ENCODE measurements around the gene CDH5.

DNA sequence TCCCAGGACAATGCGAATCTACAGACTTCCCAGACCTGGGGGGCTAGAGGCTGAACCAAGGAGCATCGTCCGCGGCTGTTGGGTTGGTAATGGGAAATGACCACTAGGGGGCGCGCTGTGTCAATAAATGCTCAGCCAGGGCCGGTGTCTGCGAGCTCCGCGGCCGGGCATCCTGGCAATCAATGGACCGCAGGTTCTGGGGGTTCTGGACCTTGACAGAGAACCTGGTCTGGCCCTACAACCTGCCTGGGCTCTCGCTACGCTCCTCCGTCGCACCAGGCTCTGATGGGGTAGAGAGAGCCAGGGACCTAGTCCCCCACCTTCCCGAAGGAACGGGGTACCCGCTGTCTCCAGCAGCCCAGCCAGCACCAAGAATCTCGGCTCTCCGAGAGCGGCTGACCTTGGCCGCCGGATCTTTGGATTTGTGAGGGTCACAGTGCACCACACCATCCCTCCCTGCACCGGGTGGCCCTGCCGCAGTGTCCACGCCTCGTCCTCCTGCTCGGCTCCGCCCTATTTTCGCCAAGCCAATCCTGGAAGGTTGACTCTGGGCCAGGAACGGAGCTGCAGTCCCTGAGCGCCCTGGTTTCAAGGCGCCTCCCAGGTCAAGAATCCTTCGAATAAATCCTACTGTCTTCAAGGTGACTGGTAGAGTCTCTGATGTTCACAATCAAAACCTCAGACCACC lies 40.2 kb downstream of the CDH5 start:
- TF ChIP-seq CTCF (conservative IDR thresholded peaks at IDR 0.05; ENCODE audit: low read length), result peak; percentile 90
- TF ChIP-seq EZH2phosphoT487 (IDR thresholded peaks at IDR 0.05; ENCODE audit: borderline replicate concordance, low read depth, low read length), result no peak
